SU-DHL-6 (cell line): Measurements from ENCODE around the gene ECHDC1.

Experiments used
- EZH2phosphoT487 ChIP-seq: fragments of 200-600 bp; sonication (generic), shearing (Covaris generic); conservative IDR thresholded peaks from 2 replicates; pipeline ENCODE4 v1.6.1; 2018; ENCODE audit warnings: mild to moderate bottlenecking, antibody characterized with exemption, low read length, moderate library complexity, mixed read lengths
- TF ChIP-seq, protein P1 (sequence below): fragments of 200-600 bp; sonication (generic); IDR thresholded peaks from one replicate; pipeline ENCODE4 v1.5.1; 2017; ENCODE audit warnings: antibody characterized with exemption, mild to moderate bottlenecking, low read length, moderate library complexity; ENCODE audit not compliant: insufficient read depth, poor library complexity, severe bottlenecking

GRCh38 chr6:127328043-127328609, 15.3 kb downstream of the ECHDC1 start:
- TF ChIP-seq, protein P1, sequence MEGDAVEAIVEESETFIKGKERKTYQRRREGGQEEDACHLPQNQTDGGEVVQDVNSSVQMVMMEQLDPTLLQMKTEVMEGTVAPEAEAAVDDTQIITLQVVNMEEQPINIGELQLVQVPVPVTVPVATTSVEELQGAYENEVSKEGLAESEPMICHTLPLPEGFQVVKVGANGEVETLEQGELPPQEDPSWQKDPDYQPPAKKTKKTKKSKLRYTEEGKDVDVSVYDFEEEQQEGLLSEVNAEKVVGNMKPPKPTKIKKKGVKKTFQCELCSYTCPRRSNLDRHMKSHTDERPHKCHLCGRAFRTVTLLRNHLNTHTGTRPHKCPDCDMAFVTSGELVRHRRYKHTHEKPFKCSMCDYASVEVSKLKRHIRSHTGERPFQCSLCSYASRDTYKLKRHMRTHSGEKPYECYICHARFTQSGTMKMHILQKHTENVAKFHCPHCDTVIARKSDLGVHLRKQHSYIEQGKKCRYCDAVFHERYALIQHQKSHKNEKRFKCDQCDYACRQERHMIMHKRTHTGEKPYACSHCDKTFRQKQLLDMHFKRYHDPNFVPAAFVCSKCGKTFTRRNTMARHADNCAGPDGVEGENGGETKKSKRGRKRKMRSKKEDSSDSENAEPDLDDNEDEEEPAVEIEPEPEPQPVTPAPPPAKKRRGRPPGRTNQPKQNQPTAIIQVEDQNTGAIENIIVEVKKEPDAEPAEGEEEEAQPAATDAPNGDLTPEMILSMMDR, result no peak
- no peak for TF ChIP-seq EZH2phosphoT487
